Tibial nerve (tissue), 4 donors: ENCODE measurements around the gene MYO1H. TPM values are rescaled to one million over a fixed set of nuclear protein-coding genes. Genes with fewer than 3 reads are reported as not detected.
"Not testable (repeated sequence)": the region's sequence is repeated elsewhere in the genome, so short reads cannot be mapped to it uniquely, and the experiment has no call there.

Source experiments
- DNase-seq, 2 donors: peaks; one replicate each; pipeline ENCODE4 v3.0.0-alpha.2; 2019; ENCODE audit warnings: low spot score in 2 of 2
- H3K27ac ChIP-seq, 4 donors: fragments of 200-600 bp; sonication (generic) in 3 of 4; one replicate each; pipeline ENCODE4 v1.5.1; 2017 to 2019; ENCODE audit warnings: mild to moderate bottlenecking in 1 of 4
- H3K27me3 ChIP-seq, 2 donors: fragments of 200-600 bp; sonication (generic) in 1 of 2; one replicate each; pipeline versions ENCODE4 v1.5.1 to v1.6.0; 2017 to 2019
- H3K36me3 ChIP-seq, 3 donors: fragments of 200-600 bp; sonication (generic); one replicate each; pipeline ENCODE4 v1.5.1; 2018 to 2019
- H3K4me1 ChIP-seq, 4 donors: fragments of 200-600 bp; sonication (generic) in 3 of 4; one replicate each; pipeline ENCODE4 v1.5.1; 2017 to 2019
- H3K4me3 ChIP-seq, 4 donors: fragments of 200-600 bp; sonication (generic) in 3 of 4; one replicate each; pipeline ENCODE4 v1.5.1; 2017 to 2019; ENCODE audit warnings: mild to moderate bottlenecking in 1 of 4, moderate library complexity in 1 of 4
- H3K9me3 ChIP-seq, 4 donors: fragments of 200-600 bp; sonication (generic) in 3 of 4; one replicate each; pipeline ENCODE4 v1.5.1; 2017 to 2019
- EP300 ChIP-seq, 2 donors: sonication (generic); formaldehyde crosslinking; IDR thresholded peaks; one replicate each; pipeline ENCODE4 v1.6.1; 2017; ENCODE audit warnings: antibody characterized with exemption in 2 of 2, mild to moderate bottlenecking in 1 of 2
- POLR2A ChIP-seq, 2 donors: fragments of 450-650 bp; IDR thresholded peaks; one replicate each; pipeline ENCODE4 v1.6.1; 2017; ENCODE audit warnings: antibody characterized with exemption in 2 of 2, mild to moderate bottlenecking in 2 of 2, moderate library complexity in 2 of 2
- WGBS, 2 donors: methylation state at CpG; one replicate each; pipeline ENCODE4 v1.1.5; 2018; 5-methylcytosine and 5-hydroxymethylcytosine counted together
- total RNA-seq, 4 donors: library from RNA; depleted of rRNA; stranded (reverse); fragments of >200 nt; gene quantifications; one replicate each; pipeline ENCODE4 v1.1.0, GENCODE V29; 2016
- TF ChIP-seq, protein P1 (sequence below), 5 experiments: fragments of 200-600 bp in 3 of 5; fragments of 450-650 bp in 2 of 5; sonication (generic) in 3 of 5; IDR thresholded peaks; one replicate each; pipeline ENCODE4 v1.5.1; 2016 to 2019; ENCODE audit warnings: antibody characterized with exemption in 5 of 5, mild to moderate bottlenecking in 3 of 5, moderate library complexity in 2 of 5

MYO1H gene
- total RNA-seq, 4 donors from 2014 or later, result 0.20 TPM; not detected in 3

GRCh38 chr12:109435428-109436187 lies 87.9 kb downstream of the MYO1H start:
- H3K27me3 ChIP-seq, result no peaks in the 10 kb centered on the region
- H3K36me3 ChIP-seq, result no peaks in the 10 kb centered on the region
- H3K4me1 ChIP-seq, result peaks cover 0 to 17% (median 4%) of the 10 kb centered on the region in 4 donors
- no peak overlapping the region for H3K4me3 ChIP-seq
- no peak overlapping the region for H3K27ac ChIP-seq
- H3K9me3 ChIP-seq, result no peaks in the 10 kb centered on the region
- no peak for DNase-seq
- 78 to 79% methylated on average over 17 of the region's 17 CpGs for WGBS, 2 donors
- TF ChIP-seq POLR2A (IDR thresholded peaks at IDR 0.05) (no peak), EP300 (IDR thresholded peaks at IDR 0.05) (no peak)
- TF ChIP-seq, protein P1, sequence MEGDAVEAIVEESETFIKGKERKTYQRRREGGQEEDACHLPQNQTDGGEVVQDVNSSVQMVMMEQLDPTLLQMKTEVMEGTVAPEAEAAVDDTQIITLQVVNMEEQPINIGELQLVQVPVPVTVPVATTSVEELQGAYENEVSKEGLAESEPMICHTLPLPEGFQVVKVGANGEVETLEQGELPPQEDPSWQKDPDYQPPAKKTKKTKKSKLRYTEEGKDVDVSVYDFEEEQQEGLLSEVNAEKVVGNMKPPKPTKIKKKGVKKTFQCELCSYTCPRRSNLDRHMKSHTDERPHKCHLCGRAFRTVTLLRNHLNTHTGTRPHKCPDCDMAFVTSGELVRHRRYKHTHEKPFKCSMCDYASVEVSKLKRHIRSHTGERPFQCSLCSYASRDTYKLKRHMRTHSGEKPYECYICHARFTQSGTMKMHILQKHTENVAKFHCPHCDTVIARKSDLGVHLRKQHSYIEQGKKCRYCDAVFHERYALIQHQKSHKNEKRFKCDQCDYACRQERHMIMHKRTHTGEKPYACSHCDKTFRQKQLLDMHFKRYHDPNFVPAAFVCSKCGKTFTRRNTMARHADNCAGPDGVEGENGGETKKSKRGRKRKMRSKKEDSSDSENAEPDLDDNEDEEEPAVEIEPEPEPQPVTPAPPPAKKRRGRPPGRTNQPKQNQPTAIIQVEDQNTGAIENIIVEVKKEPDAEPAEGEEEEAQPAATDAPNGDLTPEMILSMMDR (IDR thresholded peaks at IDR 0.05), result no peak

GRCh38 chr12:109436188-109436560 lies 88.5 kb downstream of the MYO1H start:
- no peak for DNase-seq
- Histone ChIP-seq H3K4me1 (peaks cover 0 to 17% (median 4%) of the 10 kb centered on the region in 4 donors), H3K27me3 (no peaks in the 10 kb centered on the region), H3K9me3 (no peaks in the 10 kb centered on the region), H3K27ac (no peak overlapping the region), H3K4me3 (no peak overlapping the region), H3K36me3 (no peaks in the 10 kb centered on the region)
- 60 to 62% methylated on average over 7 of the region's 7 CpGs for WGBS, 2 donors
- TF ChIP-seq POLR2A (IDR thresholded peaks at IDR 0.05) (no peak), EP300 (IDR thresholded peaks at IDR 0.05) (no peak)
- TF ChIP-seq, protein P1 (IDR thresholded peaks at IDR 0.05), result no peak

GRCh38 chr12:109439181-109439580 lies 91.5 kb downstream of the MYO1H start:
- WGBS, 2 donors, result 65 to 86% methylated on average over 6 of the region's 6 CpGs
- Histone ChIP-seq H3K4me3 (no peak overlapping the region), H3K9me3 (no peaks in the 10 kb centered on the region), H3K4me1 (peaks cover 0 to 11% (median 0%) of the 10 kb centered on the region in 4 donors), H3K27me3 (no peaks in the 10 kb centered on the region), H3K27ac (no peak overlapping the region), H3K36me3 (peaks cover 0 to 9% (median 0%) of the 10 kb centered on the region in 3 donors)
- no peak for DNase-seq
- TF ChIP-seq EP300 (IDR thresholded peaks at IDR 0.05), result no peak
- no peak for TF ChIP-seq POLR2A (IDR thresholded peaks at IDR 0.05)

GRCh38 chr12:109439951-109440350 lies 92.3 kb downstream of the MYO1H start:
- peaks cover 0 to 15% (median 0%) of the 10 kb centered on the region in 3 donors for H3K36me3 ChIP-seq
- not testable (repeated sequence) for H3K9me3 ChIP-seq, H3K4me3 ChIP-seq, DNase-seq, H3K27ac ChIP-seq, H3K27me3 ChIP-seq
- whole genome bisulfite sequencing, 2 donors, result 95% methylated on average over 13 of the region's 13 CpGs
- peaks cover 0 to 18% (median 0%) of the 10 kb centered on the region in 4 donors for H3K4me1 ChIP-seq

GRCh38 chr12:109440851-109441490 lies 93.3 kb downstream of the MYO1H start:
- Histone ChIP-seq H3K27ac (no peak overlapping the region), H3K36me3 (peaks cover 0 to 22% (median 0%) of the 10 kb centered on the region in 3 donors), H3K9me3 (no peaks in the 10 kb centered on the region), H3K4me3 (no peak overlapping the region), H3K4me1 (peaks cover 0 to 23% (median 0%) of the 10 kb centered on the region in 4 donors), H3K27me3 (no peaks in the 10 kb centered on the region)
- no peak for DNase-seq
- WGBS, 2 donors, result 53 to 66% methylated on average over 9 of the region's 9 CpGs
- TF ChIP-seq, protein P1 (IDR thresholded peaks at IDR 0.05), result no peak
- TF ChIP-seq POLR2A (IDR thresholded peaks at IDR 0.05), result no peak
- TF ChIP-seq EP300 (IDR thresholded peaks at IDR 0.05), result no peak

GRCh38 chr12:109443794-109444193 lies 96.1 kb downstream of the MYO1H start:
- DNase-seq, result no peak
- no peaks in the 10 kb centered on the region for H3K27me3 ChIP-seq
- H3K4me3 ChIP-seq, result no peak overlapping the region
- peaks cover 0 to 44% (median 4%) of the 10 kb centered on the region in 3 donors for H3K36me3 ChIP-seq
- H3K9me3 ChIP-seq, result no peaks in the 10 kb centered on the region
- TF ChIP-seq EP300 (IDR thresholded peaks at IDR 0.05) (no peak), POLR2A (IDR thresholded peaks at IDR 0.05) (no peak)
- TF ChIP-seq, protein P1 (IDR thresholded peaks at IDR 0.05), result no peak
- peak overlapping the region in 2 of 4 donors; percentile 70 to 77 for H3K27ac ChIP-seq
- WGBS, 2 donors, result 73 to 81% methylated on average over 5 of the region's 5 CpGs
- peaks cover 0 to 23% (median 0%) of the 10 kb centered on the region in 4 donors for H3K4me1 ChIP-seq
